ENCODE measurements around the gene MYO5B.
"Not testable (repeated sequence)": the region's sequence is repeated elsewhere in the genome, so short reads cannot be mapped to it uniquely, and the experiment has no call there.

MYO5B gene

DNA sequence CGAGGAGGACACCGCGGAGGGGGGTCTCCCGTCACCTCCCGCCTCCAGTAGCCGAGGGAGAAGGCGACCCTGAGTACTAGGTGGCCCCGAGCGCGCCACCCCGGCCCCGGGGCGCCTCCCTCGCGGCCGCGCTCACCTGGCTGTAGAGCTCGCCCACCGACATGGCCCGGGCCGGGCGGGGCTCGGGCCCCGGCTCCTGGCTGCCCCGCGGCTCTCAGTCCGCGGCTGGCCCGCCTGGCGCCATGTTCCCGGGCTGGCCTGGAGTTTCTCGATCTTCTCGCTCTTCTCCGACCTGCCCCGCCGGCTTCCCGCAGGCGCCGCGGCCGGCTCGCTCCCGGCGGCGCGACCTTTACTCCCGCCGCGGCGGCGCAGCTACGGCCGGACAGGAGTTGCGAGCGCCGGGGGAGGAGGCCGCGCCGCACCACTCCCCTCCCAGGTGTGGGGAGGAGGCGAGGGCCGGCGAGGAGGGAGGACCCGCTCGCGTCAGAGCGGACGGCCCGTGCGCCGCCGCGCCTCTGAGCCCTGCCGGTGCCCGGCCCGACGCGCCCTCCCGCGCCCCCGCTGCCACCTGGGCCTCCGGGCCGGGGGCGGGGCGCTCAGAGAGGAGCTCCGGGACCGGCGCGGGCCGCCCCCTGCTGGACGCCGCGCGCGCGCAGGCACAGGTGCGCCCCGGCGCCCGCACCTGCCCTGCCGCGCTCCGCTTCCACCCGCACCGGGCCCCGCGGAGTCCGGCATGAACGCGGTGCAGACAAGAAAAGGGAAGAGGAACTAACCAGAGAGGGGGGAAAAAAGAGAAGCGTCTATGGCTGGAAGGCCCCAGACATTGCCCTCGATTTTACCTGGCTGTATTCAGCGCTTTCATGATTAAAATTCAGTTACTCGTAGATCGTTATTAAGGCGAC is at the start of gene MYO5B:
Gene MYO5B (minus strand): TSS at position 517 of the 902 bp plus-strand sequence. CDS start 354 bp downstream, at position 163.
- peaks cover 19% of the 10 kb centered on the region for H3K27me3 ChIP-seq (ENCODE audit: control insufficient read depth, insufficient read depth, low read length)
- H3K36me3 ChIP-seq (ENCODE audit: control insufficient read depth, insufficient read depth, low read length): no peaks in the 10 kb centered on the region
- peak within 1 kb of the TSS; percentile 16 for H3K9ac ChIP-seq (ENCODE audit: low read length)
- H3K27ac ChIP-seq (ENCODE audit: low read depth, low read length): no peak within 1 kb of the TSS
- H3K4me1 ChIP-seq (ENCODE audit: control insufficient read depth, insufficient read depth, low read length): no peaks in the 10 kb centered on the region
- peak within 1 kb of the TSS; percentile 60 for H3K4me3 ChIP-seq (ENCODE audit: low read length)

DNA sequence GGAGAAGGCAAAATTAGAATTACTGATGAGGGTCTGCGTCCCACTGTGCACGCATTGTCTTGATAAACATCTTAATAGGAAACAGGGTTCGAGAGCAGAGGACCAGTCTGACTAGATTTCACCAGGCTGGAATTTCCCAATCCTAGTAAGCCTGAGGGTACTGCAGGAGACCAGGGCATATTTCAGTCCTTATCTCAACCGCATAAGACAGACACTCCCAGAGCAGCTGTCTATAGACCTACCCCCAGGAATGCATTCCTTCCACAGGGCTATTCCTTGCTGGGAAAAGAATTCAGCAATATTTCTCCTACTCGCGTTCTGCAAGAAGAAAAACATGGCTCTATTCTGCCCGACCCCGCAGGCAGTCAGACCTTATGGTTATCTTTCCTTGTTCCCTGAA is 46.8 kb upstream of the MYO5B start:
- not testable (repeated sequence) for H3K36me3 ChIP-seq (ENCODE audit: control insufficient read depth, insufficient read depth, low read length); H3K4me1 ChIP-seq (ENCODE audit: control insufficient read depth, insufficient read depth, low read length); H3K27ac ChIP-seq (ENCODE audit: low read depth, low read length); H3K9ac ChIP-seq (ENCODE audit: low read length); H3K4me3 ChIP-seq (ENCODE audit: low read length); H3K27me3 ChIP-seq (ENCODE audit: control insufficient read depth, insufficient read depth, low read length)

DNA sequence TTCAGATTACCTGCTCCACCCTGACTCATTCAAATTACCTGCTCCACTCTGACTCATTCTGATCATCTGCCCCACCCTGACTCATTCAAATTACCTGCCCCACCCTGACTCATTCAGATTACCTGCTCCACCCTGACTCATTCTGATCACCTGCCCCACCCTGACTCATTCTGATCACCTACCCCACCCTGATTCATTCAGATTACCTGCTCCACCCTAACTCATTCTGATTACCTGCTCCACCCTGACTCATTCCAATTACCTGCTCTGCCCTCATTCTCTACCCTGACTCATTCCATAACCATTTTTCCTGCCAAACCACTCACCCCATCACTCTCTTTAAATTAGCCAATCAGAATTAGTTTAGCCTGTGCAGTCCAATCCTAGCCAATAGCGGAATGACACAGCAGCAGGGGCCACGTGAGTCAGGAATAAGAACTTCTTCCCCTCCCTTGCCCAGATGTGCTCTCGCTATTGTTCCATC is 45.2 kb upstream of the MYO5B start:
- no peak overlapping the region for H3K27ac ChIP-seq (ENCODE audit: low read depth, low read length)
- no peaks in the 10 kb centered on the region for H3K36me3 ChIP-seq (ENCODE audit: control insufficient read depth, insufficient read depth, low read length)
- H3K27me3 ChIP-seq (ENCODE audit: control insufficient read depth, insufficient read depth, low read length): no peaks in the 10 kb centered on the region
- H3K4me1 ChIP-seq (ENCODE audit: control insufficient read depth, insufficient read depth, low read length): no peaks in the 10 kb centered on the region
- no peak overlapping the region for H3K9ac ChIP-seq (ENCODE audit: low read length)
- no peak overlapping the region for H3K4me3 ChIP-seq (ENCODE audit: low read length)

DNA sequence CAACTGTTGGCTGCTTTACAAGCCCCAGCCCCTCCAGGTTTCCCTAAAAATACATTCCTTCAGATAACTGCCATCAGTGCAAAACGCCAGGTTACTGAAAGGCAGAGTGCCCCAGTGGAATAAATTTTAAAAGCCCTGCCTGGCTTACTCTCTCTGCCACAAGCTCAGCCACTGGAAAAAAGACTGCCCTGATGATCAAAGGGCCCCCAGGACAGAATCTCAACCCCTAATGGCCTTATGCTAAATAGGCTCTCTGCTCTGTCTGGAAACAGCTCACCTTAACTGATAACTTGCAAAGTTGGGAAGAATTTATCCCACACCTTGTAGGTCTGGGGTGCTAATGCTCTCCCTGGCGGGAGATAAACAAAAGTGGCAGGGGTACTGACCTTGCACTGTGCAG is 37.5 kb upstream of the MYO5B start:
- H3K4me1 ChIP-seq (ENCODE audit: control insufficient read depth, insufficient read depth, low read length): no peaks in the 10 kb centered on the region
- no peaks in the 10 kb centered on the region for H3K27me3 ChIP-seq (ENCODE audit: control insufficient read depth, insufficient read depth, low read length)
- no peaks in the 10 kb centered on the region for H3K36me3 ChIP-seq (ENCODE audit: control insufficient read depth, insufficient read depth, low read length)
- no peak overlapping the region for H3K27ac ChIP-seq (ENCODE audit: low read depth, low read length)
- H3K4me3 ChIP-seq (ENCODE audit: low read length): no peak overlapping the region
- H3K9ac ChIP-seq (ENCODE audit: low read length): no peak overlapping the region

DNA sequence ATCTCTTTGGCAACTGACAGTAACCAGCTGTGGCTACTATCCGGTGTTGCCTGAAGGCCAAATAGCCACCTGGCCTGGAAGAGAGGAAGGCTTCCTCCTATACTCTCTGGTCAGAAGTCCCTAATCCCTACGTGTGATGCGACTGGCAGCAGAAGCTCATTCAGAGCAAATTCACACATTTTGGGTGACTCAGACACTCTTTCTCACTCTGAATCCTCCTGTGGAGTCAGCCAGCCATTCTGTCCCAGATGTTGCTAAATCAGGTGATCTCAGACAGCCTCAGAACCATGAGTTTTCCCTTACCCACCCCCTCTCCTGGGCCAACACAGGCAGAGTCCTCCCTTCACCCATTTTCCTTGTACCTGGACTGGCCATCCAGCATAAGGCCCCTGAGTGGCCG is 36.7 kb upstream of the MYO5B start:
- H3K27ac ChIP-seq (ENCODE audit: low read depth, low read length): no peak overlapping the region
- no peak overlapping the region for H3K4me3 ChIP-seq (ENCODE audit: low read length)
- H3K4me1 ChIP-seq (ENCODE audit: control insufficient read depth, insufficient read depth, low read length): no peaks in the 10 kb centered on the region
- no peak overlapping the region for H3K9ac ChIP-seq (ENCODE audit: low read length)
- no peaks in the 10 kb centered on the region for H3K36me3 ChIP-seq (ENCODE audit: control insufficient read depth, insufficient read depth, low read length)
- no peaks in the 10 kb centered on the region for H3K27me3 ChIP-seq (ENCODE audit: control insufficient read depth, insufficient read depth, low read length)

DNA sequence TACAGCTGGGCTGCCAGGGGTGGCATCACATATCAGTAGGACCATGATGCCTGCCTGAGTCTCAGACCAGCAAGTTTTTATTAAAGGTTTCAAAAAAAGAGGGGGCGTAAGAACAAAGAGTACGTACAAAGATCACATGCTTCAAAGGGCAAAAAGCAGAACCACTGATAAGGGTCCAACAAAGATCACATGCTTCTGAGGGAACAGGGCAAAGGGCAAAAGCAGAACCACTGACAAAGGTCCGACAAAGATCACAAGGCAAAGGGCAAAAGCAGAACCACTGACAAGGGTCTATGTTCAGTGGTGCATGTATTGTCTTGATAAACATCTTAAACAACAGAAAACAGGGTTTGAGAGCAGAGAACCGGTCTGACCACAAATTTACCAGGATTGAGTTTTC is 25.3 kb upstream of the MYO5B start:
- H3K27me3 ChIP-seq (ENCODE audit: control insufficient read depth, insufficient read depth, low read length); H3K4me1 ChIP-seq (ENCODE audit: control insufficient read depth, insufficient read depth, low read length); H3K4me3 ChIP-seq (ENCODE audit: low read length): not testable (repeated sequence)

DNA sequence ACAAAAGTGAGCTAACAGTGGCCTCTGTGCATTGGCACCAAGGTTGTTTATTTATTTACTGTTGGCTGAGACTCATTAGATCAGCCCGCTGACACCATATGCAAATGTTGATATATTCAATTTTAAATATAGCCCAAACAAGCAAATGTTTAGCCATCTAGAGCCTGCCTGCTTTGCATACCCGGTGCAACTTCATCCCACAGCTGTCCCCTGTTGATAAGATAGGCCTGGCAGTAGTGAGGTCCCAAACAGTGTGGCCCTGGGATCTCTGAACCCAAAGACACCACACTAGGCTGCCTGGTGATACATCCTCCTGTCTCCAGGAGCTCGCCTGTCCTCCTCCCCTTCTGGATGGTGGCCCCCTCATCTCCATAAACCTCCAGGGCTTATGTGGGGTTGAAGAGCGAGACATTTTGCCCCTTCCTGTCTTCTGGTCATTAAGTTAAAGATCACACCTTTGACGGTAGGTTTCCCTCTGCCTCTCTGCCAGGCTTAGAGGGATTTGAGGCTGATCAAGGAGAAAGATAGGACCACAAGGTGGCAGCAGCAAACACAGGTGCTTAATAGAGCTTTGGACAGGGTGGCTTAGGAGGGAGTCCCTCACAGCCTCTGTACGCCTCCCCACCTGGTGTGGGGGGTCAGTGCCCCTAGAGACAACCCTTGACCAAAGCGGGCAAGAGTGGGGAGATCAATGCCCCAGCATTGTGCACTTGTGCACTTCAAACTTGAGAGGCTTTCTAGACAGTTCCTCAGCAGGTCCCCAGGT is 23.7 kb upstream of the MYO5B start:
- H3K27me3 ChIP-seq (ENCODE audit: control insufficient read depth, insufficient read depth, low read length): no peaks in the 10 kb centered on the region
- no peak overlapping the region for H3K4me3 ChIP-seq (ENCODE audit: low read length)
- no peaks in the 10 kb centered on the region for H3K4me1 ChIP-seq (ENCODE audit: control insufficient read depth, insufficient read depth, low read length)
- H3K27ac ChIP-seq (ENCODE audit: low read depth, low read length): no peak overlapping the region
- no peak overlapping the region for H3K9ac ChIP-seq (ENCODE audit: low read length)
- H3K36me3 ChIP-seq (ENCODE audit: control insufficient read depth, insufficient read depth, low read length): no peaks in the 10 kb centered on the region

More for the DNA sequence above, 25.3 kb upstream of the MYO5B start:
- H3K9ac ChIP-seq (ENCODE audit: low read length); H3K36me3 ChIP-seq (ENCODE audit: control insufficient read depth, insufficient read depth, low read length); H3K27ac ChIP-seq (ENCODE audit: low read depth, low read length): not testable (repeated sequence)

DNA sequence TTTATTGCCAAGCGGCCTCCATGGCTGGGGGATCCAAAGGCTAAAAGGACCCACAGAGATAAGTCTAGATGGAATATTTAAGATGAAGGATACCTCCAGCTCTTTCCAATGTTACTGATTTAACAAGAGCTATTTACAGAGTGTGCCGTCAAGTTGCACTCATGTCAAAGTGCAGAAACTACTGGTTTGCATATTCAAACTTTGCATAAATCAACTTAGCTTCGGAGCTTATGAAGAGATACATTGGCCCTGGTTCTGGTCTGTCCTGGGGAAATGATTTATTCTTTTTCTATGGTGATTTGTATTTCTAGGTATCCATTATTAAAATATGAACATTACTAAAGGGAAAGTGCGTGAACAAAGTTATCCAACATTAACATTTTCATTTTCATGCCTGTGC is 14.4 kb upstream of the MYO5B start:
- H3K4me1 ChIP-seq (ENCODE audit: control insufficient read depth, insufficient read depth, low read length): no peaks in the 10 kb centered on the region
- no peak overlapping the region for H3K27ac ChIP-seq (ENCODE audit: low read depth, low read length)
- H3K36me3 ChIP-seq (ENCODE audit: control insufficient read depth, insufficient read depth, low read length): no peaks in the 10 kb centered on the region
- H3K9ac ChIP-seq (ENCODE audit: low read length): no peak overlapping the region
- H3K27me3 ChIP-seq (ENCODE audit: control insufficient read depth, insufficient read depth, low read length): no peaks in the 10 kb centered on the region
- no peak overlapping the region for H3K4me3 ChIP-seq (ENCODE audit: low read length)

DNA sequence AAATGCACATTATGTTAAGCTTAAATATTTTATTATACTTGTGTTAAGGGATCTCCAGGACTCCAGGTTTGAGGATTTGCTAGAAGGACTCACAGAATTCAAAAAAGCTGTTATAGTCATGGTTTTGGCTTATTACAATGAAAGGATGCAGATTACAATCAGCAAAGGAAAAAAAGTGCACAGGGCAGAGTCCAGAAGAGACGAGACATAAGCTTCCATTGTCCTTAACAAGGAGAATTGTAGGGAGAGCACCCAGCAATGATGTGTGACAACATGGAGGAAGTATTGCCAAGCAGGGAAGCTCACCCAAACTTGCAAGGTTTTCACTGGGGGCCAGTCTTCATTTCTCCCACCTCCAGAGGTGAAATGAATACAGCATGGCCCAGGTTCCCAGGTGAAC is 12.8 kb upstream of the MYO5B start:
- H3K27ac ChIP-seq (ENCODE audit: low read depth, low read length): no peak overlapping the region
- H3K9ac ChIP-seq (ENCODE audit: low read length): no peak overlapping the region
- no peak overlapping the region for H3K4me3 ChIP-seq (ENCODE audit: low read length)
- H3K27me3 ChIP-seq (ENCODE audit: control insufficient read depth, insufficient read depth, low read length): no peaks in the 10 kb centered on the region
- H3K36me3 ChIP-seq (ENCODE audit: control insufficient read depth, insufficient read depth, low read length): no peaks in the 10 kb centered on the region
- H3K4me1 ChIP-seq (ENCODE audit: control insufficient read depth, insufficient read depth, low read length): no peaks in the 10 kb centered on the region

DNA sequence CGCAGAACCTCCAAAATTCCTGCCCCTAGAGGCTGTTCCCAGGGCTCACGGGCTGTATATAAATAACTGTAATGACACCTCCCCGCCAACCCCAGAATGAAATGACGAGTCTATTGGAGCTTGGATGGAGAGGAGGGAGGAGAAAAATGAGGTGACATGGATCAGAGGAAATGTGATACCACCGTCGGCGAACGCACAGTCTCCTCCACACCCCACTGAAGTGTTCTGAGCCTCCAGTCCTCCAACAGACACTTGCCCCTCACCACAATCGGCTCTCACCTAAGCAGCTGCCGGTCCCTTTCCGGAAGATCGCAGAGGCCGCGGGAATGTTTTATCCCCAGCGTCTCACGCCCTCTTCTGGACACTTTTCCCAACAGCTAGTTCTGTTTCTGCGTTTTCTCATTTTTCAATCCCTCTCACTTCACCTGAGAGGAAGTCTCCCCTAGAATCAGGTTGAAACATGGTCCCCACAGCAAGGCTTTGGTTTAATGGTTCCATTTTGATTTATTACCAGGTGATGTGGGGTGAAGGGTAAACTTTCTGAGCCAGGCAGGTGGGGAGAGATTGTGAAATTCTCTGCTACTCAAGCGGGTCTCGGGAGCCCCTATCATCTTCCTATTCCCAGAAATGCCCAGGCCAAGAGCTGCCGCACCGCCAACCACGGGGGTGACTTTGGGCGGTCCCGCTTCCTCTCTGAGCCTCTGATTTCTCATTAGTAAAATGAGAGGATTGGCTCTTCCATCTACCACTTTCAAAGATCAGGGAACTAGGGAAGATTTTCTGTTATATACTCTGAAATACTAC is 9.1 kb upstream of the MYO5B start:
- H3K4me1 ChIP-seq (ENCODE audit: control insufficient read depth, insufficient read depth, low read length): no peaks in the 10 kb centered on the region
- H3K9ac ChIP-seq (ENCODE audit: low read length): no peak overlapping the region
- no peaks in the 10 kb centered on the region for H3K27me3 ChIP-seq (ENCODE audit: control insufficient read depth, insufficient read depth, low read length)
- H3K36me3 ChIP-seq (ENCODE audit: control insufficient read depth, insufficient read depth, low read length): no peaks in the 10 kb centered on the region
- no peak overlapping the region for H3K27ac ChIP-seq (ENCODE audit: low read depth, low read length)
- H3K4me3 ChIP-seq (ENCODE audit: low read length): no peak overlapping the region

DNA sequence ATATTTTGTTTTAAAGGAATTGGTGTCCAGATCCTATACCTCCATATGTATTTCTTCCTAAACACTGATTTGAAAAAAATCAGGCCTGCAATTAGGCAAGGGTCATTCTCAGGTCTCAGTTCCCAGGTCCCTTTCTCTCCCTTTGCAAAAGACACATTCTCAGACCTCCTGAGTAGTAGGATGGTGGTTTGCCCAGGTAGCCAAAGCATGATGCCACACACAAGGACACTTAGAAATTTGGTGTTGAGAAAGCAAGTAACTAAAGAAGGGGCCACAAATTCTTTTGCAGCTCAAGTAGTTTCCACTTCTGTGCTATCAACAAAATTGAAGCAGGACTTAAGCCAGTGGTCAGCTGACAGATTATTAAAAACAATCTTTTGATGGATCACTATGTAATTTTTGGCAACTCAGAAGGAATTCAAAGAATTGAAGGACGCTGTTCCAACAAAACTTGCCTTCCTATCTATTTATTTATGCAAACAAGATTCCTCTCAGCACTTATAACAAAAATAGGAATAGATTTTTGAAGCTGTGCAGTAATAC is 6.6 kb upstream of the MYO5B start:
- Histone ChIP-seq H3K27ac (ENCODE audit: low read depth, low read length) (no peak overlapping the region), H3K4me1 (ENCODE audit: control insufficient read depth, insufficient read depth, low read length) (no peaks in the 10 kb centered on the region)

DNA sequence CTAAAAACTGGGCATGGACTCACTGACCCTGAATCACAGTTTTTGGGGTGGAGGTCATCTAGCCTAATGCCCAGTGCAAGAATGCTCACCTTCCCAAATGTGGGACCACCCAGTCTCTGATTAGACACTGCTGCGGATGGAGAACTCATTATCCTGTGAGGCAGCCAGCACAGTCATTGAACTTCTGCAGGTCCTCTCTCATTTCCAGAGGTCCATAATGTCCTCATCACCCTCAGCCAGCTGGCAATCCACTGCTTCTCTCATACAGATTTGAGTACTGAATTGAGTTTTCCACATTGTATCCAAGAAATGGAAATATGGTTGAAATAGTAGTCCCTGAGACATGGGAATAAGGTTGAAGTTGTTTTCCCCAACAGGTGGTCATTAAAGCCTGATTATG is 5.0 kb upstream of the MYO5B start:
- H3K9ac ChIP-seq (ENCODE audit: low read length): no peak overlapping the region
- H3K27me3 ChIP-seq (ENCODE audit: control insufficient read depth, insufficient read depth, low read length): peaks cover 11% of the 10 kb centered on the region
- no peak overlapping the region for H3K27ac ChIP-seq (ENCODE audit: low read depth, low read length)
- no peak overlapping the region for H3K4me3 ChIP-seq (ENCODE audit: low read length)
- no peaks in the 10 kb centered on the region for H3K36me3 ChIP-seq (ENCODE audit: control insufficient read depth, insufficient read depth, low read length)
- H3K4me1 ChIP-seq (ENCODE audit: control insufficient read depth, insufficient read depth, low read length): no peaks in the 10 kb centered on the region

More for the DNA sequence above, 6.6 kb upstream of the MYO5B start:
- Histone ChIP-seq H3K4me3 (ENCODE audit: low read length) (no peak overlapping the region), H3K27me3 (ENCODE audit: control insufficient read depth, insufficient read depth, low read length) (peaks cover 1% of the 10 kb centered on the region), H3K9ac (ENCODE audit: low read length) (no peak overlapping the region), H3K36me3 (ENCODE audit: control insufficient read depth, insufficient read depth, low read length) (no peaks in the 10 kb centered on the region)

Measured in rectal smooth muscle tissue (tissue), 1 donor.